HG03175 (cell line): ENCODE data around the gene TINCR.

Experiments used
- ATAC-seq: cut with Tn5 transposase; IDR thresholded peaks from one replicate; pipeline ENCODE4 v1.9.1; 2021; ENCODE audit warnings: mild to moderate bottlenecking, moderate library complexity; ENCODE audit not compliant: unreplicated experiment

Gene TINCR

DNA sequence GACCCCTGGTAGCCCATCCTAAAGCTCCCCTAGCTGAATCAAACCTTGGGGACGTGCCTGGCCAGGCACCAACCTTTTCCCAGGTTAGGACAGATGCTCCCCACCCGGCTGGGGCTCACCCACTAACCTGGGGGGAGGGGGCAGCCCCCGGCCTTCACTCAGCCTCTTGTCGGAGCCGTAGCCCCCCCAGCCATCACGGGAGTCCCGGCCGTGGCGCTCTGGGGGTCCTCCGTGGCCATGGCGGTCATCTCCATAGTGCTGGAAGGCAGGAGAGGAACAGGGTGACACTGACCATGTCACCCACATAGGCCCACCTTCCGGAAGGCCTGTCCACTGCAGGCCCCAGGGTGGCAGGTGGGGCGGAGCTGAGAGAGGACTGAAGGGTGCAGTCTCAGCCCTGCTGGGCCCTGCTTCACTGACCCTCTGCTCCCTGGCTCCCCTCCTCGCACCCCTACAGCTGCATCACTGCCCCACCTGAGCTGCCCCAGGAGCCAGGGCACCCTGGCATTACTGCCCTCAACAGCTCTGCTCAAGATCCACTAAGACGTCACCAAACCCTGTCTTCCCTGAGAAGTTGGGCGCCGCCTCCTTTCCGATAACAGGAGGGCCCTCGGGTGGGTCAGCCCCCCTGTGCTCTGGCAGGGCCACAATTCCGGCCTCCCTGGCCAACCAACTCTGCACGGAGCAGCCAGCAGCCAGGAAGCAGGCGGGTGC, 22.6 kb upstream of the TINCR start:
- ATAC-seq: no peak

DNA sequence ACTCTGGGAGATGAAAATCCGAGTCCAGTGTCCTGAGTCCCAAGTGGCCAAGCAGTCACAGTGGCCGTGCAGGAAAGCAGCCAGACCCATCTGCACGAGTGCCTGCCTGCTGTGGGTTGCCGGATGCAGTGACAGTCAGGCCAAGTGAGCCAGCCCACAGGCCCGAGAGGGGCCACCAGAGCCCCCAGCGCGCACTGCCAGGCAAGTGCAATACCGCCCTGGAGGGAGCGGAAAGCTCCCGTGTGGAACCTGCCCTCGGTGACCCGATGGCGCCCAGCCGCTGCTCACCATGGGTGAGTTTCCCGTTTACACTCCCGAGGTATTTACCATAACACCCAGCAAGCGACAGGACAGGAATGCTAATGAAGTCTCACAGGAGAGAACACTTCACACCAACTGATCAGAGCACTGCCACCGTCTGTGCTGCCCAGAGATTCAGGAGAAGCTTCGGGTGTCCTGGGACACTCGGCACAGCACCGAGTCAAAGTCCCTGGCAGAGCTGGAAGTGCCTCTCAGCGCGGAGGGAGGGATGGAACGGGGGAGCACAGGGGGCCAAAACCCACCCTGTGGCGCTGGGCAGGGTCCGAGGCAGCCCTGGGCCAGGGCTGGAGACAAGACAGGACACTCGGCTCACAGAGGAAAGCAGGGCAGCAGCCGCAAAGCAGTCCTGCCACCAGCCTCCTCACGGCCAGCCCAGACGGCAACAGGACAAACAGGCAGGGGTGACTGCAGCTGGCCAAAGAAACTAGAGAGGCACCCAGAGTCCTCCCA, 21.3 kb upstream of the TINCR start:
- ATAC-seq: no peak

DNA sequence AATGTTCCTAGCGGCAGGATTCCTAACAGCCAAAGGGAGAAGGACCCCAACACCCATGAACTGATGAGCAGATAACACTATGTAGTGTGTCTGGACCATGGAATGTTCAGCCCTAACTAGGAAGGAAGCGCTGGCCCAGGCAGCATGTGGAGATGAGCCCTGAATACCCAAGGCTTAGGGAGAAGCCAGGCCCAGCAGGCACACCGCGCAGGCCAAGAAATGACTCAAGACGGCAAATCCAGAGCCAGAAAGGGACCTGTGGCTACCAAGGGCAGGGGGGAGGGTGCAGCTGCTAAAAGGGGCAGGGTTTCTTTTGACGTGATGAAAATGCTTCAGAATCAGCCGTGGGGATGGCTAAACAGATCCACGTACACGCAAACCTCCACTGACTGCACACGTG, 20.7 kb upstream of the TINCR start:
- ATAC-seq: no peak

DNA sequence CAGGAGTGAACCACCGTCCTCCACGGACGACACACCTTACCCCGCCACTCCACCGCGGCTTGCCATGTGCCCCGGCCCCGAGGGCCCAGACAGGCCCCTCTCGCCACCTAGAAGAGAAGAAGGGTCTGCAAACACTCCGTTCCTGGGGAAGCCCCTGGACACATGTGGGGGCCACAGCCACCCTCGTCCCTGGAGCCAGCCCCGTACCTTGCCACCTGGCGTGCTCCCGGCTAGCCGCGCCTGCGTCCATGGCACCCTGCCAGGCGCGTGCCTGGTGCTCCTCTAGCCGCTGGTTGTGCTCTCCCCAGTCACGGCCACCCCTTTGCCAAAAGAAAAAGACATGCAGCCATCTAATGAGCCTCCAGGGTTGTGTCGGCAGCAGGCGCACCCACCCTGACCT, 19.9 kb upstream of the TINCR start:
- ATAC-seq: no peak

DNA sequence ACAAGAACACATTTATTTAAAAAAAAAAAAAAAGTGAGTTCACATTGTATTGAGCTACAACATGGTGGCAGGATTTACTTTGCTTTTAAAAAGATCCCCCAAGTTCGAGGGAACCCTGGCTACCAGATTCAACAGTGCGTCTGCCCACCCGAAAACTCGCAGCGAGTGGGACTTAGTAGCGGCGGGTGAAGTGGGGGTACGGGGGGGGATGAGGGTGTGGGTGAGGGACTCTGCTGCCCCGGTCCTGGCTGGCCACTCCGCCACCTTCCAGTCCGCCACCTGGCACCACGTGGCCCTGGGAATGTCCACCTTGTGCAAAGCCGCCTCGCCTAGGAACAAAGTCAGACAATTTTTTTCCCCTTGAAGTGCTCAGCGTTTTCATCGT, 19.3 kb upstream of the TINCR start:
- ATAC-seq: no peak

DNA sequence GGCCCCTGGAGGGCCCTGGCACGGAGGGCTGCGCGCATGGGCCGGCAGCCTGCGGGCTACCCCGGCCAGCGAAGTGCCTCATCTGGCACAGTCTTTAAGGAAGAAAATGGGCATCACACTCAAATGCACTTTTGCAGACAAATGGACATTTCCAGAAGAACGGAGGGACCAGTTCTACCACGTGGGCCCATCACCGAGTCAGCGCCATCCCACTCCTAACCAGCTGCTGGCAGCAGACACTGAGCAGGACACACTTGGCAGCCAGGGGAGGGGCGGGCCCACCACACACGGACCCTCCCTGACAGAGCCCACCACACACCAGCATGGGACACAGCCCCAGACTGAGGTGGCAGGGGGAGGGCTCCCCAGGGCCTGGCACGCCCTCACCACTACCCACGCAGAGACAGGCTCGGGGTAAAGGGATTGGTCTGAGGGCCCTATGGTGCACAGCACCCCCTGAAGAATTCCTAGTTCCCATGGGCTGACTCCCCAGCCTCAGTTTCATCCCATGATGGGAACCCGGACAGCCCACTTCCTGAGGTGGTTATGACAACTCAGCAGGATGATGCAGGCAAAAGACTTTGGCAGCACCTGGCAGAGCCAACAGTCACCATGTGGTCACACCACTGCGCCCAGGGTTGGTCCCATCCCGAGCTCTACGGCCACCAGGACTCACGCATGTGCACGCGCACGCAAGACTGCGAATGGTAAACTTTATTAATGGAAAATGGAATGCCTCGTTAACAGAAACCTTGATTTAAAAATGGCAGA, 18.7 kb upstream of the TINCR start:
- no peak for ATAC-seq

DNA sequence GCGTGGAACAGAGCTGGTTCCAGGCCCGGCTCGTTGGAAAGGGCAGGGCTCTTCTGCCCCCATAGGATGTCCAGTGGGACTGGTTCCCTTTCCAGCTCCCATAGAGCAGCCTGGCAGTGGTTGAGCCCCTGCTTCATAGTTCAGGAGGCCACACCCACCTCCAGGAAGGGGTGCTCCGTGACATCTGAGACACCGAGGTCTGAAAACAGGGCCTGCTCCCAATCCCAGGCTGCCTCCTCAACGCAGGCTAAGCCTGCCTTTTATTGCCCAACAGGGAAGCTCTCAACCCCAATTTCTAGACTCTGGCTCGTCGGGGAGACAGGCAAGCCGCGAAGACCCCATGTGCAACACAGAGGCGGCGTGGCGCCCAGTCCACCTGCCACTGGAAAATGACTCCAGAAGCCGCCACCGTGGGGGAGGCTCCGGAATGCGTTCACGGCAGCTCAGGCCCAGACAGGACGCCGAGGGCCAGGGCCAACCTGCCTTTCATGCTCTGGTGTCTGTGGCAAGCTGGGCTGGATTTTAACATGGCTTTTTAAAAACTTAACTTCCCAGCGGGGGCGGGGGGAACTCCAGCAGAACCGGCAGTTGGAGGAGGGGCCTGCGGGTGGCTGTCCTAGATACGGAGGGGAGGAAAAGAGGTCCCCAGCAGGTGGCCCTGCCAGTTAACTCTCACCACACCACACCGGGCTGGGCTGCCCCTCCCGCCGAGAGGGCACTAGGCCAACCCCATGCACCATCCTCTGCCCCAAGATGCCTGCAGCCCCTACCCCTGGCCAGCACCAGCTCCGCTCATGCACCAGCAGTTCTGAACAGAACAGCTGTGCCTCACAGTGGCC, 17.9 kb upstream of the TINCR start:
- ATAC-seq: no peak

DNA sequence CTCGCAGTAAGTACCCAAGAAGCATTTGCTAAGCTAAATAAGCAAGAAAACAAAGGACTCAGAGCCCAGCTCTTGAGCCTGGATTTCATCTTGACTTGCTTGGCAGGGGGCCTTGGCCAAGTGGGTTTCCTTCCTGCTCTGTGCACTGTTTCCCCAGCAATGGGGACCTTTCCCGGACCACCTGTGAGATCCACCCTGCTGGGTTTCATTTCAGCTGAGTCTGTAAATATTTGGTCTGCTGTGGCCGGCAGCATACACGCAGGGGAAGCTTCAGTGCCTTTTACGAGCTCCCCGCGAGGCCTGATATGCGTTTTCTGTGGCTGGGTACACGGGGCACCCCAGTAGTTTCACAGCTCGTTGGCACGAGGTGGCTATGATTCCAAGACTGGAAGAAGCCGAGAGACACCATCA, 12.4 kb upstream of the TINCR start:
- no peak for ATAC-seq

DNA sequence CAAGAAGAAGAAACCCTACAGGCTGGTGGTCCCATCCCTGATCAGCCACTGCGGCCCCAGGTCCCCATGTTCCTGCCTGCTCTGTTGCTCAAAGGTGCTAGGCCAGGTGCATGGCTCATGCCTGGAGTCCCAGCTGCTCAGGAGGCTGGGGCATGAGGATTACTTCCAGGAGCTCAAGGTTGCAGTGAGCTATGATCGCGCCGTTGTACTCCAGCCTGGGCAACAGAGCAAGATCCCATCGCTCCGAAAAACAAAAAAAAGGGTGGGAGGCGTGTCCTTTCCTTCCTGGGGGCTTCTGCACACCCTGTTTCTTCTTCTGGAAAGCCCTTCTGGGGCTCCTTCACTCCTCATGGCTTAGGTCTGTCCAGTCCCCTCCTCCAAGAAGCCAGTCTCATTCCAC, 11.9 kb upstream of the TINCR start:
- ATAC-seq: no peak

DNA sequence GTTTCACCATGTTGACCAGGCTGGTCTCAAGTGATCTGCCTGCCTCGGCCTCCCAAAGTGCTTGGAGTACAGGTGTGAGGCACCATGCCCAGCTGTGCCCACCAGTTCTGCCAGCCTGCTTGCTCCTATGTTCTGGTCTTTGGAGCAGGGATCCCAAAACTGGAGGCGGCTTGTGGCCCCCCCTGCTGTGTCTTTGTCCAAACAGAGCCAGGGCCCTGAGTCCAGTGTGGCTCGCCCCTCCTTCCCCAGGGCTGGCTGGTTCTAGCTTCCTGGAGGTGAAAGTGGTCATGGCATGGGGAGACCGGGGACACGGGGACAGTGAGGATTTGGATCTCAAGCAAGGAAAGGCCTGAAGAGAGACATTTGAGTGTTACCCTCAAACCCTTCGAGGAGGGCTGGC, 11.5 kb upstream of the TINCR start:
- no peak for ATAC-seq

DNA sequence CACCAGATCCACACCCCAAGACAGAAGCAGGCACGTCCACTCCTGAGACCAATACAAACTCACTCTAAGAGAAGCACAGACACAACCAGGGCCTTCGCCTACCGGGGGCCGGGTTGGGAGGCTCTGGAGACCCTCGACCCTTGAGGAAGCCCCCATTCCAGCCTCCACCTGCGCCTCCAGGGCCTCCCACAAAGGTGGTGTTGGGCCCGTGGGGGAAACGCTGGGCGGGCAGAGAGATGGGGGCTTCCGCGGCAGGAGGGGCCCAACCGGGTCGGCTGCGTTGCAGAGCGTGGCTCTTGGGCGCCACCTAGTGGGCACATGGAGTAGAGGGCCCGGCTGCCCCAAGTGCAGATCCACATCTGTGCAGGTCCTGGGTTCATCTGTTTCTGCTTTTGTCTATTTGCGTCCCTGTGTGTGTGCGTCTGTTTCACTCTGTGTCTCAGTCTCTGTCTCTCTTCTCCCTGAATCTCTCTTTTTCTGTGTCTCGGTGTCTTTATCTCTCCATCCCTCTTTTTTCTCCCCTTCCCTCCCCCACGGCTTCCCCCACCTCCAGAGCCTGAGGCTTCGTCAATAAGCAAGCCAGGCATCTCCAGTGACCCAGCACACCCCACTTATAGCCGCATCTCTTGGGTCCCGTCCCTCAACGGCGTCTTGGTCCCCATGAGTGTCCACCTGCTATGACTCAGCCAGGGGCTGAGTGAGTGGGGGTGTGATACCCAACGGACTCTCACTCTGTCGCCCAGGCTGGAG, 10.5 kb upstream of the TINCR start:
- no peak for ATAC-seq

DNA sequence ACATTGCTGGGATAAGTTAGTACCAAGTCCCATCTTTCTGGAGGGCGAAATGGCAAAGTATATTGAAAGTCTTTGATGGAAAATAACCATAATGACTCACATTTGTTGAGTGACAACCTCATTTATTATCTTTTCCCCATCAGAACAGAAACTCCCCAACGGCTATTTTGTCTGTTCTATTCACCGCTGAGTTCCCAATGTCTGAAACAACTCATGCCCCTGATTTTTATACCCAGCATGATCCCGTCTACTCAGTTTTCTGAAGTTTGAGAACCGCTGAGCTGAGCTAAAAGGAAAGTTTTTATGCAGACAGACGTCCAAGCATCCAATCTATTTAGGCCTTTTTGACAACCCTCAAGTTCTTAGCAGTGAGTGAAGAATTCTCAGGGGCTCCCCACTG, 7.8 kb upstream of the TINCR start:
- no peak for ATAC-seq

DNA sequence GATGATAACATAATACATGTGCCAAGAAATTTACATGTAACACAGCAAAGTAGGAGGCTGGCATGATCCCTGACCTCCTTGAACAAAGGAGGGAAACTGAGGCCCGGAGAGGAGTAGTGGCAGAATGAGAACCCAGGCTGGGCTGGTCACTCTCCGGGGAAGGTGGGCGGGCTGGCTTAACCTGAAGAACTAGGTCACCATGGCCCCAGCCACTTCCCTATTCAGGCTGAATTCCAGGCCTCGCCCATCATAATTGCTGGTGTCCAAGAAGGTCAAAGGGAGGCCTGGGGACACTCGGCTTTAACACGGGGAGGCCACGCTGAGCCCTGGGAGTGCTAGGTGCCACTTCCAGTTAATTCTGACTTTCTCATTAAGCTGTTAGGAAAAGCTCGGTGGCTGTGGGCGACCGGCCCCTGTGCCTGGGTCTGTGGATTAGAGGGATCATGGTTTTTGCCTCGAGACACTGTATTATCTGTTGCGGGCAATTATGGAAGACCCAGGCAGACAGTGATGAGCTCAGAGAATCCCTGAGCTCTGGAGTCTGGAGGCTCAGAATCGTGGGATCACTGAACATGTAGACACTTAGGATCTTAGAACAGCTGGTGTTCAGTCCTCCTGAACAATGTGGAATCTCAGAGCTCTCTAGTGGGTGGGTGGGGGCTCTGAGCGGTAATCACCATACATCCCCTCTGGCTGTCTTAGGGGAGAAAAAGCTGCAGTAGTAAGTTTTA, 5.0 kb upstream of the TINCR start:
- ATAC-seq: no peak

DNA sequence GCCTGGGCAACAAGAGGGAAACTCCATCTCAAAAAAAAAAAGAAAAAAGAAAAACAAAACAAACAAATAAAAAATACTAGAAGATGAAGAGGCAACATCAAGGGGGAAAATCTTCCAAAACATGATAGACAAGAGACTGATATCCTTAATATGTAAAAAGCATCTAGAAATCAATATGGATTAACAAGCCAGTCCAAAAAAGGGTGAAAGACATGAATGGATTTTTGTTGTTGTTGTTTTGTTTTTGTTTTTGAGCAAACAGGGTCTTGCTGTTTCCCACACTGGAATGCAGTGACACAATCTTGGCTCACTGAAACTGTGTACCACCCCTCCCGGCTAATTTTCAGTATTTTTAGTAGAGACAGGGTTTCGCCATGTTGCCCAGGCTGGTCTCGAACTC, 4.0 kb upstream of the TINCR start:
- no peak for ATAC-seq

DNA sequence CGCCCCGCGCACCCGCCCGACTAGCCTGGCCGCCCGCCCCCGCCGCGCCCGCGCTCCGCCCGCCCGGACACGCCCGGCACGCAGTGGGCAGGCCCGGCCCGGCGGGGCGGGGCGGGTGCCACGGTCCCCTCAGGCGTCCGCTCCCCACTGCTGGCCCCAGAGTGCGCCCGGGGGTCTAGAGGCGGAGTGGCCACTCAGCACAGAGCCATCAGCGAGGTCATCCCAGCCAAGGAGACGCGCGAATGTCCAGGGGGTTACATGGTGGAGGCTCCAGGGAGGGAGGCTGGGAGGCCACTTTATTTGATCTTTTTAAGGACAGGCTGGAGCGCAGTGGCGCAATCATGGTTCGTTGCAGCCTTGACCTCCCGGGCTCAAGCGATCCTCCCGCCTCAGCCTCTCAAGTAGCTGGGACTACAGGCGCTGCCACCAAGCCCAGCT, 236 bp upstream of the TINCR start:
- no peak for ATAC-seq

DNA sequence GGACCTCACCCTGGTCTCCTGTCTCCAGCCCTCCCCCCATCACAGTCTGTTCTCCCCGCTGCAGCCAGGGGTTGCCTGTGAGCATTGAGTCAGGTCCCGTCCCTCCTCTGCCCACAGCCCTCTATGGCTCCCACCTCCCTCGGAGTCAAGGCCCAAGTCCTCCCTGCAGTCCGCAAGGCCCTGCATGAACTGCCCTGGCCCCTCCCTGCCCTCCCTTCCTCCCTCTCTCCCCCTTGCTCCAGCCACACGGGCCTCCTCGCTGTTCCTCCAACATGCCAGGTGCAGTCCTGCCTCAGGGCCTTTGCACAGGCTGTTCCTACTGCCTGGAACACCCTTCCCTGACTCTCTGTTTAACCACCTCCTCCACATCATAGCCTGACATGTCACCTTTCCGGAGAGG, 2.8 kb downstream of the TINCR start:
- no peak for ATAC-seq

DNA sequence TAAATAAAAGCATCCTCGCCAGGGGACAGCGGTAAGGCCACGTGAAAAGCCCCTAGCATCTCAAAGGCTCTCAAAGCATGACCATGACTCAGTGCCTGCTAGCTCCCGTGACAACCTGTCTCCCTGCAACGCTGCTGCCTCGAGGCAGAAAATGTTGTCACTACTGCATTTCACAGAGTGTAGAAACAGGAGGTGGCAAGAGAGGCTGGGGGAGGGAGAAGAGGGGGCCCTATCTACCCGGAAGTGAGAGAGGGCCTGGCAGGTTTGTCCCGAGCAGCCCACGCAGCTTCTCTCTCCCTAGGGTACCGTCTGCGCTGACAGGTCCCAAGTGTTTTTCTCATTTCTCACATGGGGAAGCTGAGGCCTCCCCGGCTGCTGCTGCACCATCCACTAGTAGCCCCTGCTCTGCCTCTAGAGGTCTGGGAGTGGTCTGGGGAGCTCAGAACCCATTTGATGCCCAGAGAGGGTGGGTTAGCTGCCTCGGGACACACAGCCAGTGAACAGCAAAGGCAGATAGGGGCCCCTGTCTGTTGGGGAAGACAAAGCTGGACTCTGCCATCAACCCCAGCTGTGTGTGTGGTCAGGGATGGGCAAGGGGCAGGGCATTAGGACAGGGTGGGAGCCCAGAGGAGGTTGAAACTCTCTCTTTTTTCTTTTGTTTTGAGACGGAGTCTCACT, 3.7 kb downstream of the TINCR start:
- ATAC-seq: no peak

DNA sequence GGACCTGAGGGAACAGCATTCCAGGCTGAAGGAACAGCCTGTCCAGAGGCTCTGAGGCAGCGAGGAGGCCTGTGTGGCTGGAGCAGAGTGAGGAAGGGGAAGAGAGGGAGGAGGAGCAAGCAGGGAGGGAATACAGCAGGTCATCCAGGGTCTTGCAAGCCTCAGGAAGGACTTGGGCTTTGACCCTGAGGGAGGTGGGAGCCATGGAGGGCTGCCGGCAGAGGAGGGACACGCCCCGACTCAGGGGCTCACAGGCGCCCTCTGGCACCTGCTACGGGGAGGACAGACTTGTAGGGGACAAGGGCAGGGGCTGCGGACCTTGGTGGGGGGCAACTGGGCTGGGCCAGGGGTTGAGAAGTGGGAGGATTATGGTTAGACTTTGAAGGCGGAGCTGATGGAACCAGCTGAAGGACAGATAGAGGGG, 4.7 kb downstream of the TINCR start:
- no peak for ATAC-seq

DNA sequence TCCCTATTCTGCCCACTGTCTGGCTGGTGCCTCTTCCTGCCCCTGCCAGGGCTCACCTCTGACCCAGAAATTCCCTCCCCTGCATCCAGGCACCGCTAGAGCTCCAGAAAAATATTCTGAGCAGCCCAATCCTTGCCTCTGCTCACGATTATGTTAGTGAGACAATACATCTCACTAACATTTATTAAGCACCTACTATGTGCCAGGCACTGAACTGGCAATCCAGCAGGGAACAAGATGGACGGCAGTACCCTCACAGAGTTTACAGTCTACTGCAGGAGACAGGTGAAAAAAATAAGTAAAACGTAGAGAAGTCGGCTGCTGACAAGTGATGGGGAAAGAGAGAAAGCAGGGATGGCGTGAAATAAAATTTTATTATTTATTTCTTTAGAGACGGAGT, 5.5 kb downstream of the TINCR start:
- ATAC-seq: no peak
